Cardiac septum (tissue), 1 donor: ENCODE measurements around the gene INPP5D. TPM values are rescaled to one million over a fixed set of nuclear protein-coding genes. Genes with fewer than 3 reads are reported as not detected.
"Not testable (repeated sequence)": the region's sequence is repeated elsewhere in the genome, so short reads cannot be mapped to it uniquely, and the experiment has no call there.

Source experiments
- DNase-seq: peaks from one replicate; pipeline ENCODE4 v3.0.0-alpha.2; 2020; ENCODE audit warnings: low spot score
- intact Hi-C: fragments of 100-400 bp; cut with DNase I; formaldehyde crosslinking; loops from one replicate; pipeline ENCODE4 v1.14.0; 2022
- total RNA-seq: library from RNA; stranded (reverse); fragmentation: NEBNext Ultra II Directional; extraction: Animal tissue kit (Norgen Biotek cat#: 25700); gene quantifications from one replicate; pipeline ENCODE4 v1.2.1, GENCODE V29; 2021
- donor health status: DM: no; HTN: no; CAD: no.

The INPP5D gene
- total RNA-seq, 1 donor from 2014 or later: 6.2 TPM

- intact Hi-C loops: no loop called here
- no peak for DNase-seq
Observed at GRCh38 chr2:233156001-233156400, 95.9 kb downstream of the INPP5D start.

- intact Hi-C loops, DNase-seq: not testable (repeated sequence)
Observed at GRCh38 chr2:233156461-233156860, 96.3 kb downstream of the INPP5D start.

GRCh38 chr2:233161730-233162129, 101.6 kb downstream of the INPP5D start:
- intact Hi-C loops: no loop called here
- no peak for DNase-seq

- intact Hi-C loops: no loop called here
- DNase-seq: no peak
Observed at GRCh38 chr2:233162770-233163169, 102.6 kb downstream of the INPP5D start.

- intact Hi-C loops: no loop called here
- DNase-seq: no peak
Observed at GRCh38 chr2:233163486-233164103, 103.5 kb downstream of the INPP5D start.

GRCh38 chr2:233164128-233164635, 104.0 kb downstream of the INPP5D start:
- intact Hi-C loops: no loop called here

GRCh38 chr2:233164967-233165366, 104.8 kb downstream of the INPP5D start:
- intact Hi-C loops: no loop called here
- no peak for DNase-seq

More at GRCh38 chr2:233164128-233164635, 104.0 kb downstream of the INPP5D start:
- DNase-seq: no peak

- no peak for DNase-seq
- intact Hi-C loops: no loop called here
Observed at GRCh38 chr2:233165543-233165894, 105.4 kb downstream of the INPP5D start.

GRCh38 chr2:233165895-233166661, 105.9 kb downstream of the INPP5D start:
- intact Hi-C loops: no loop called here
- DNase-seq: peak; percentile 90

- DNase-seq: no peak
- intact Hi-C loops: no loop called here
Observed at GRCh38 chr2:233168445-233168844, 108.3 kb downstream of the INPP5D start.

- intact Hi-C loops: no loop called here
- DNase-seq: no peak
Observed at GRCh38 chr2:233168919-233169318, 108.8 kb downstream of the INPP5D start.

GRCh38 chr2:233171344-233171743, 111.2 kb downstream of the INPP5D start:
- DNase-seq: no peak
- intact Hi-C loops: no loop called here

GRCh38 chr2:233173115-233173514, 113.0 kb downstream of the INPP5D start:
- no peak for DNase-seq
- intact Hi-C loops: no loop called here

- no peak for DNase-seq
- intact Hi-C loops: no loop called here
Observed at GRCh38 chr2:233174137-233174536, 114.0 kb downstream of the INPP5D start.

- DNase-seq: no peak
- intact Hi-C loops: no loop called here
Observed at GRCh38 chr2:233178994-233179847, 119.1 kb downstream of the INPP5D start.

- intact Hi-C loops: no loop called here
- no peak for DNase-seq
Observed at GRCh38 chr2:233179848-233180366, 119.8 kb downstream of the INPP5D start.

GRCh38 chr2:233183869-233184418, 123.8 kb downstream of the INPP5D start:
- intact Hi-C loops: no loop called here
- no peak for DNase-seq

GRCh38 chr2:233184669-233185068, 124.5 kb downstream of the INPP5D start:
- no peak for DNase-seq
- intact Hi-C loops: no loop called here

GRCh38 chr2:233185330-233185729, 125.2 kb downstream of the INPP5D start:
- DNase-seq: no peak
- intact Hi-C loops: no loop called here

- intact Hi-C loops: no loop called here
- no peak for DNase-seq
Observed at GRCh38 chr2:233185963-233186362, 125.8 kb downstream of the INPP5D start.
